GM21528 (cell line): ENCODE data around the gene CLIC6.

Experiments used
- ATAC-seq: cut with Tn5 transposase; IDR thresholded peaks from one replicate; pipeline ENCODE4 v1.9.1; 2021; ENCODE audit warnings: mild to moderate bottlenecking, moderate library complexity; ENCODE audit not compliant: unreplicated experiment, low FRiP score

CLIC6 gene

DNA sequence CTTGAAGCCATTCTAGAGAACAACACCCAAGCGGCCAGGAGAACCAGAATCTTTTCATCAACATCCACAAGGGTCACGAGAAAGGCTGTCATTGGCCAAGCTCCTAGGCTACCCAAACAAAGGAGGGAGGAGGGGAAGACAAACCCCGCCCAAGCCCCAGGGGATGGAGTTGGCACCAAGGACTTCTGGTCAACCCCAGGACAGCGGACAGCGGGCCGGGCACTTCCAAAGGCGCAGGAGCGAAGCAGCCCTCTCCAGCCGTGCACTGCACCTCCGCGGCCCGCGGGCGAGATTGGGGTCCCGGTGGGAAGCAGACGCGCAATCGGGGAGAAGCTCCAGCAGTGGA is at the start of gene CLIC6:
TSS of gene CLIC6 (plus strand) at position 192 of the 346 bp plus-strand sequence. CDS start 395 bp downstream, outside the sequence.
- ATAC-seq, result no peak

DNA sequence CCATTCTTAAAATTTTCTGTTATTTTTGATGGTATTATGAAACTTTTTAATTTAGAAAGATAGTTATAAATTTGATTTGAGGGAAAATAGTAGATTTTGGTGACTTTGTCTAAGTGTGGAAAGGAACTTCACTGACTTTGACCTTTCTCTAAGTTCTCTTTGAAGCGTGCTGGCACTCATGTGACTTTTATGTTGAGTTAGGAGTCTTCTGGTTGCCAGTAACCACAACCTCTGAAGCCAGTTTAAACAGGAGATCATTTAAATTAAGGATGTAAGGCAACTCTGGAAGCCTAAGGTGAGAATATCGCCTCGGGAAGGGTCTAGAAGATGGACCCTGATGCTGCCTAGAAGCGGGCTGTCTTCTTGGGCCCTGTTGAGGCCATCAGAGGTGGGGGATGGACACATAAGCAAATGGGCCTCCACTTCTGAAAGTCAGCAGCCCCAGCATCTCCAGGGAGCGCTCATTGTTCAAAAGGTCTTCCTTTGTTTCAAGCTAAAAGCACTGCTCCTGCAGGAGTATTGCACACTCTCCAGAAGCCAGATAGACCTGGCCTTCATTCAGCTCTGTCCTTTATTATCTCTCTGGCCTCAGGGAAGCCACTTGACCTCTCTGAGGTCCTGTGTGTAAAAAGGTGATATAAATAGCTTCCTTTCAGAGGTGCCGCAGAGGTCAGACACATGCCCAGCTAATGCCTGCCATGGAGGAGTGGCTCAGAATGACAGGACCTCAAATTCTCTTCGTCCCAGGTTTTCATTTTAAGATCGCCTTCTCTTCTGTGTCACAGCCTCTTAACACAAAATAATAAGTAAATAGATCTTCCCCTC is 48.7 kb upstream of the CLIC6 start:
- no peak for ATAC-seq

DNA sequence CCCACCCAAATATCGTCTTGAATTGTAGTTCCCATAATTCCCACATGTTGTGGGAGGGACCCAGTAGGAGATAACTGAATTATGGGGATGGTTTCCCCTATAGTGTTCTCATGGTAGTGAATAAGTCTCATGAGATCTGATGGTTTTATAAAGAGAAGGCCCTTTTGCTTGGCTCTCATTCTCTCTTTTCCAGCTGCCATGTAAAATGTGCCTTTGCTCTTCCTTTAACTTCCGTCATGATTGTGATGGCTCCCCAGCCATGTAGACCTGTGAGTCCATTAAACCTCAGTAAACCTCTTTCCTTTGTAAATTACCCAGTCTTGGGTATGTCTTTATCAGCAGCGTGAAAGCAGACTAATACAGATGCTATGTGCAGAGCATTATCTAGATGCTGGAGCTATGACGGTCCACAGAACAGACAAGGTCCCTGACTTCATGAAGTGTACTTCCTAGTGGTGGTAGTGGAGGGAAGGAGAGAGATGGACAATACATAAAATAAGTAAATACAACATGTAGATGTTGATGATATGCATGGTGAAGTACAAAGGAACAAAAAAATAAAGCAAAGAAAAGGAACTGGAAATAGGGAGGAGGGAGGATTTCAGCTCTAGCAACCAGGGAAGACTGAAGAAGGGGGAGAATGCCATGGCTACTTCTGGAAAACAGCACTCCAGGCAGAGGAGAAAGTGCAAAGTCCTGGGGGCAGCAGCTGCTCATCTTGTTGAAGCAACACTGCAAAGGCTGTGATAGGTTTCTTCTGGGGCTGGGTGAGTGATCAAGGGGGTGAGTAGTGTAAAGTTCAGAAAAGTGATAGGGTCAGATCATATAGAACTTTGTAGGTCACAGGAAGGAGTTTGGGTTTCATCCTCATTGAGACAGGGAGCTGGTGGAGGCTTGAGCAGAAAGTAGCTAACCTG is 47.1 kb upstream of the CLIC6 start:
- ATAC-seq, result no peak

DNA sequence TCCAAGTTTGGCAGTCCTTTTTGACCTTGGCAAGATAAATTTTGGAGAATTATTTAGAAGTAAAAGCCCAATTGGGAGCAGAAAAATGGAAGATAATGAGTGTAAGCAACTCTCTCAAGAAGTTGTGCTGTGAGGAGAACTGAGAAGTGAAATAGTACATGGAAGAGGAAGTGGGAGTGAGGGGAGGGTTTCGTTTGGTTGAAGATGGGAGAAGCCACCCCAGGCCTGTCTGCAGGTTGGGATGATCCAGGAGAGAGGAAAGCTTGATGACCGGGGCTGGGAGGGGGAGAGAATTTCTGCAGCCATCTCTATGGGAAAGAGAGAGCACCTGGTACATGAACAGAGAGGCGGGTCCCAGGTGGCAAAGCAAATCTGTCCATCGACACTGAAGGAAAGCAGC is 45.3 kb upstream of the CLIC6 start:
- ATAC-seq, result no peak

DNA sequence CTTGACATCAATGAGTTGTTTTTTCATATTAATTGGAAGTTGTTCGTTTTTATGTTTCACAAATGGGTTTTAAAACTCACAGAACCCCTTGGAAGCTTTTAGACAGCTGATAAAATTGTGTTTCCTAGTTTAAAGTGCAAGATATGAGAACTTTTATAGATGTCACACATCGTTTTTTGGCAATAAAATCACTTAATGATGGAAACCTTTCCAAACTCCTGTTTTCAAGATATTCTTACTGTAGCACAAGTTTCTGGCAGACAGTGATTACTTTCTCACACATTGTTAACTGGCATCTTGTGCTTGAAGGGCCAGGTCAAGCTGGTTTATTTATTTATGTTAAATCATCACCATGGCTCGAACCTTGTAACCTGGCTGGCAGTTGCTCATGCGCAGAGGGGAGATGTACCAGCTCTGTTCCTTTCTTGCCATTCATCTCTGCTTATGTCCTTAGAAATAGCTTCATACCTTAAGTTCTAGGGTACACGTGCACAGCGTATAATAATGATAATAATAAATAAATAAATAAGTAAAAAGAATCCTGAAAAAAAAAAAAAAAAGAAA is 43.7 kb upstream of the CLIC6 start:
- no peak for ATAC-seq

DNA sequence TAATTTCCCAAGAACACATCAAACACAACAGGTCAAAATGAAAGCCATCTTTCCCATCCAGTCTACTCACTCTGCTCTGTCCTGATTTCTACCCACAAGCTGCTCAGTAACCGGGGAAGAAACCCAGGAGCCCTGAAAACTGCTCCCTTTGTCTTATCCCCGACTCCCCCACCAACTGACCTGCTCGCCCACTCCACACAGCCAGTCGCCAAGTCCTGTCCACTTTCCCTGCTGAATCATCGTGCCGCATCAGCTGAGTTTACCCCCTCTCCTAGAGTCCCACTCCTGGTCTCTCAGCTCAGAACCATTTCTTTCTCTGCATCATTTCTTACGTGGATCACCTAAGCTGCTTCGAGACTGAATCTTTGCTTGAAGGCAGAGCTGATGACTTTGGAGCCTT is 42.7 kb upstream of the CLIC6 start:
- ATAC-seq, result no peak

DNA sequence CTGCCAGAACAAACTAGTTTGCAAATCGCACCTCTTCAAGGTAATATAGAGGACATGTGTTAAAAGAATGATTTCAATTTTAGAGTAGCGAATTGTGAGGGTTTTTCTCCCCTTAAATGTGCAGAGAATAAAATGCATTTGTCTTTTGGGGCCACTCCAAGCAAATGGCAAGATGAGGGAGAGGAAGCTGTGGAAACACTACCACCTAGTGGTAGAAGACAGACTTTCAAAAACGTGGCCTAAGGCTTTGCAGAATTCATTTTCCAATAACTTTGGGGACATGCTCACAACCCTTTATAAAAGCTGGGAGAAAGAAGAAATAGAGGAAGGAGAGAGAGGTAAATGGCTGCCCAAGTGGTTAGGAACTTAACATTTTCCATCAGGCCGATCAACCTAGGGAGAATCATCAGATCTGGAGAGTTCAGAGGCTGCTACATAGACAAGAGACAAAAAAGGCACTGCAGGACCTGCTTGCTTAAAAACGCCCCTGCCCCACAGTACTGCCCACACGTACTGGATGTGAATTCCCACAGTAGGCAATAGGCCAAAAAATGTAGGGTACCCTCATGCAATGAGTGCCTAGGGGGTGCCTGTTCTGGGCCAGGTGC is 38.2 kb upstream of the CLIC6 start:
- no peak for ATAC-seq

DNA sequence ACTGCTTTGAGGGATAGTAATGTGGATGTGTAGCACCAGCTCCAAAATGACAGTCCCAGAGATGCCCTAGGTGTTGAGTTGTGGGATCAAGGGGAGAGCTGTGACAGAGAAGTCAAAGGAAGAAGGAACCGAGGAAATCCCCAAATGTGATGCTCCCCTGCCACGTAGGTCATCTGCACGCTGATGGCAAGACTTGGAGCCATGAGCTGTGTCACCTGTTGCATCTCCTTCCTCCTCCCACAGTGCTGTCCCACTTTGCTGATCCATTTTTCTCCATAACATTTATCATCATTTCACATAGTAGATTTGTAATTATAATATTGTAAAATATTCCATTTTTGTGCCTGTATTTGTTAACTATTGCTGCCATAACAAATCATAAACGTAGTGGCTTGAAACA is 36.3 kb upstream of the CLIC6 start:
- ATAC-seq, result no peak

DNA sequence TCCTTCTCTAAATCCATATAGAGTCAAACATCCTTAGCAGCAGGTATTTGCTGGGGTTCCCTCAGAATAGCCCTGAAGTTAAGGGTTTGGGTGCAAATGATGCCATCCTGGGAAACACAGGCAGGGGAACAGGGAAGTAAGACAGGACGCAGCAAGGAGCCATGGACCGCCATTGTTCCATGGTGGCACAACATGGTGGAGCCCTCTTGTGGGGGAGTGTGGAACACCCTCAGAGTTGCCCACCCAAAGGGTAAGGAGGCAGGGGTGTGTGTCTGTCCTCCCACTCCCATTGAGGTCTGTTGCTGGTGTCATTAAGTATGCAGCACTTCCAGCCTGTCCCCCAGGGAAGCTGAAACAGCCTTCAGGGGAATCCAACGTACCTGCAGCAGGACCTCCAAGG is 33.5 kb upstream of the CLIC6 start:
- no peak for ATAC-seq

DNA sequence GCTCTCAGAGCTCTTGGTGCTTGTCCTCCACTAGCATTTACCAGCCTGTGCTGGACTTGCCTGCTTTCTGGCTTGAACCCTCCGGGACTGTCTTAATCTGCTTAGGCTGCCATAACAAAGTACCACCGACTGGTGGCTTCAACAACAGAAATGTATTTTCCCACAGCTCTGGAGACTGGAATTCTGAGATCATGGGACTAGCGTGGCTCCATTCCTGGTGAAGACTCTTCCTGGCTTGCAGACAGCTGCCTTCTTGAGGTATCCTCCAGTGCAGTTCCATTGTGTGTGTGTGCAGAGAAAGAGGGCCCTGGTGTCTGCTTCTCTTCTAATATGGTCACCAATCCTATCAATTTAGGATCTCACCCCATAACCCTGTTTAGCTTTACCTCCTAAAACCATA is 31.8 kb upstream of the CLIC6 start:
- no peak for ATAC-seq

DNA sequence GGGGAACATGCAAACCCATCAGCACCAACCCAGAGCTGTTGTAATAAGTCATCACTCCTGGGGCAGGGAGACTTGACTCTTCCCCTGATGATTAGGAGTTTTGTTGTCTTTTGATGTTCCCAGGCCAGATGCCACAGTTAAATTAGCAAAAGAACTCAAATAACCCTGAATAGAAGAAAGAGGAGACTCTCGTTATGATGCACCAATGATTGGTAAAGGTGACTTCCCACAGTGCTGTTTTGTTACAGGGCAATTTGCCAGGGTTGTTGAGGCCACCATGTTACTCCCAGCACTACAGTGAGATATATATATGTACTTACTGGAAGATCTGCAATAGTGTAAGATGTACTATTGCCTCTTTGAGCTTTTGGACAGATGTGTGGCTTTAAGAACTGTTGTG is 29.5 kb upstream of the CLIC6 start:
- ATAC-seq, result no peak

DNA sequence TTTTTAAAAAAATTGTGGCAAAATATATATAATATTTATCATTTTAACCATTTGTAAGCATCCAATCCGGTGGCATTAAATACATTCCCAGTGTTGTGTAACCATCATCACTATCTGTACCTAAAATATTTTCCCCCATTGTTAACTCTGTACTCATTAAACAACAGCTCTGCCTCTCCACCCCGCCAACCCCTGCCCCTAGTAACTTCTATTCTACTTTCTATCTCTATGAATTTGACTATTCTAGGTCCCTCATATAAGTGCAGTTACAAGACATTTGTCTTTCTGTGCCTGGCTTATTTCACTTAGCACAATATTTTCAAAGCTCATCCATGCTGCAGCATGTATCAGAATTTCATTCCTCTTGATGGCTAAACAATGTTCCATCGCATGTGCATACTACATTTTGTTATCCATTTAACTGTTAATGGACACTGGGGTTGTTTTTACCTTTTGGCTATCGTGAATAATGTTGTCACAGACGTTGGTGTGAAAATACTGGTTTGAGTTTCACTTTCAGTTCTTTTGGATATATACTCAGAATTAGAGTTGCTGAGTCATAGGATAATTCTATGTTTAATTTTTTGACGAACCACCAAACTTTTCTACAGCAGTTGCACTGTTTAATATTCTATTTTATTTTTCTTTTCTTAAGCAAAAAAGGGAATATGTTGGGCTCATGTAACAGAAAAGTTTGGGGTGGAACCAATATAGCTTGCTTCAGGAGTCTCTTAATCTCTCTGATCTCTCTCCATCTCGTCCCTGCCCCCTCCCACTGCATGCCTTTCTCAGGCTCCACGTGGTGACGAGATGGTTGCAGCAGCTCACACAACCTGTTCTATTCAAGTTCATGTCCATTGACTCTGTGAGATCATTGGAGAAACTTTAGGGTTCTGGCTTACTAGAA is 28.7 kb upstream of the CLIC6 start:
- no peak for ATAC-seq

DNA sequence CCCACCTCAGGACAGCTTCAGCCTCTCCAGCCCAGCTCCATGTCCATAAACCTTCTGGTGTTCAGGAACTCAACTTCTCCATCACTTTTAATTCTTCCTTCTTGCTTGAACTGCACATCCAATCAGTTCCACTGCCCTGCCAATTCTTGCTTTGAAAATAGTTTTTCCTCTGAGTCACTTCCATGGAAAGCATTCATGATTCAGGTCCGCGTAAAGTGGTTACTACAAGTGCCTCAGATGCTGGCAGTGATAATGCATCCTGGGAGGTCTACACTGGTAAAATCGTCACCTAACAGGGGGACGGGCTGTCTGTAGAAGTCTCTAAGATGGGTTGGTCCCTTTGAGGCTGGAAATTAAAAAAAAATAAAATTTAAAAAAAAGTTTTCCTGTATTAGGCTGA is 27.9 kb upstream of the CLIC6 start:
- ATAC-seq, result no peak

DNA sequence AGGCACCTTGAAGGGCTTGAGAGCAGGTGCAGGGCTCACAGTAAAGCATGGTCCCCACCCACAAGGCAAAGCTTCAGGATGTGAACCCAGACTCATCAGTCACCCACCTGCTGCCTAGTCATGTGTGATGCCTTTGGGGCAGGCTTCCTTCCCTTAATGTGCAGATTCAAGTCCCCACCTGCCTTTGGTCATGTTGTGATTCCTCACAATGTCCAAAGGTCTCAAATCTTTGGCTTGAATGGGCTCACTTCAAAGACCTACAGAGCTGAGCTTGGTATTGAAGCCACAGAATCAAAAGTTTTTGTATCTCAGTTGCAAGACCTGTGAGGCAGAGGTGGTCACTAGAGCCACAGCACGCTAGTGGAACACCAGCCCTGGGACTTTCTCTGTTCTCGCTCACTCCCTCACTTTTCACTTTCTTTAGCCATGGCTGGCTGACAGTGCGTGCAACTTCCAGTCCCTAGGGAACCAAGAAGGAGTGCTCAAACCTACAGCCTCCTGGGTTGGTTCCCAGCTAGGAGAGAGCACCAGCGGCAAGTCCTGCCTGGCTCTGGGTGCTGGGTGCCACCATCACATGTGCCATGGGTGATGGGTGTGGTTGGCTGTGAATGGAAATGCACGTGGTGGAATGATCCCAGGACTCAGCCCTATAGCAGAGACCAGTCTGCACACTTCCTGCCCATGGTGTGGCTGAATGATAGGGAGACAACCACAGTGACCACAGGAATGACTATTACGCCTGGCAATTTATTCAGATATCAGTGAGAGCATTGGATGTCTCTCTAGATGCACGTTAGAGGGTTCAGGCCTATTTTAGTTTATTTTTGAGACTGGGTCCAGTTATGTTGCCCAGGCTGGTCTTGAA is 26.4 kb upstream of the CLIC6 start:
- peak; percentile 51 for ATAC-seq

DNA sequence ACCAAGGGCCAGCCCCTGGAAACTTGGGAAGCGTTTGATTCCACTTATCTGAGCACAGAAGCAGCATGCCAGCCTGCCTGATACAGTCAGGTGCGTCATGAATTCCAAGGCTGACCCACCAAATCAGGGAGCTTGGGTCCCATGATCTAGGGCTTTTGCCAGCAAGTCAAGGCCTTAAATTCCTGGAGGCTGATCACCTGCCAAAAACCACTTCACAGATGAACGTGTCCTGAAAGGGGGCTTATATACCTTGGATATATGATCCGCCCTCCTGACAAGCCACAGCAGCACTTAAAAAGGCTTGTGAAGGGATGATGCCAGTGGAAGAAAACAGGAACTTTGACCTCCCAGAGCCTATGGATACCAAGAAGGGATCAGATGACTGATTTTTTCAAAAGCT is 24.0 kb upstream of the CLIC6 start:
- ATAC-seq, result no peak

DNA sequence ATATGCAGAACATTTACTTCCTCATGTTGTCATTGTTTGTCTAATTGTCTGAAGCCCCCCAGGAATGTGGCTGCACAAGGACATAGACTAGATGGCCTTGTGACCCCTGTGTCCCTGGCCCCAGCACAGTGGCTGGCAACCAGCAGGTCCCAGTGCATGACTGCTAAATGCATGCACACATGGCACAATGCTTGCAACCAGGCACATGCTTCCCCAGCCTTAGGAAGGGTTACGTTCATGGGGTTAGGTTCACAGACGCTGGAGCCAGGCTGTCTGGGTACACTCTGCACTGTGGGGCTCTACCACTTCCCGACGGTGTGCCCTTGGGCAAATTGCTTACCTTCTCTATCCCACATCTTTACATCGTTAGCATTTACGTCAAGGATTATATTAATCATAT is 21.2 kb upstream of the CLIC6 start:
- no peak for ATAC-seq

DNA sequence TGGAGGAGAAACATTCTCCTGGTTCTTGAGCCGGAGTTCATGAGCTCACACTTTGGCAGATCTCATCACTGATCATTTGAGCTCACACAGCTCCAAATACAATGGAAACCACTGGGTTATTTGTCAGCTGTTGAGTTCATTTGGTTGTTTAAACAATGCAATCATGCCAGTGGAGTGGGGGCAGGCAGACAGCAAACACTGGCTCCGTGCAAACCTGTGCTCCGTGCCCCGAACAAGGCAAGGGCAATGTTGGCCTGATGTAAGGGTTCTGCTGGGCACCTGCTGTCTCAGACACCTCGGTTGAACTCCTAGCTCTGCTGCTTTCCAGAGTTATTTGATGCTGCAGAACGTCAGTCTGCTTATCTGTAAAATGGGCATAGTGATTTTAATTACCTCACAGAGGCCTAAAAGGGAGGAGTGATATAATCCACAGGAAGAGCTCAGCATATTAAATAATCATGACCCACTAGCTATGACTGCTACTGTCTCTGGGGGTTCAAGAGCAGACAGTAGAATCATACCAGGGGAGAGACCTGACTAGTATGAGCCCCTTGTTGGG is 20.0 kb upstream of the CLIC6 start:
- no peak for ATAC-seq

DNA sequence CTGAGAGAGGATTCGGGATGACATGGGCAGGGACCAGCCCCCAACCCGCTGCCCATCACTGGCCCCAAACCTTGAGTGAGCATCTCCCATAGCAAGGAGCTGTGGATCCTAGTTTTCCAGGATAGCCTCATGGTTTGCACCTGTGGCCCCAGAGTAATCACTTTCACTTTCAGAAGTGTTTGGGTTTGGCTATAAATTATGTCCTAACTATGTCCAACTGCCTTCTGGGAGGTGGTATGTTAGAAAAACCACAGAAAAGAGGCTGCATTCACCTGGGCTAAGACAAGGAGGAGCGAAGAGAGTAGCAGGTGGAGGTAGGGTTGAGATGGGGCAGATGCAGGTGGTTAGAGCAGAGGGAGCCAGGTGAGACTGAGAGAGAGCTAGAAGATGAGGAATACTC is 19.4 kb upstream of the CLIC6 start:
- no peak for ATAC-seq
